GM18907 (cell line): ENCODE data around the gene MCOLN1.

Experiments used
- ATAC-seq: cut with Tn5 transposase; IDR thresholded peaks from one replicate; pipeline ENCODE4 v1.9.1; 2021; ENCODE audit warnings: mild to moderate bottlenecking, moderate library complexity; ENCODE audit not compliant: unreplicated experiment

The MCOLN1 gene

DNA sequence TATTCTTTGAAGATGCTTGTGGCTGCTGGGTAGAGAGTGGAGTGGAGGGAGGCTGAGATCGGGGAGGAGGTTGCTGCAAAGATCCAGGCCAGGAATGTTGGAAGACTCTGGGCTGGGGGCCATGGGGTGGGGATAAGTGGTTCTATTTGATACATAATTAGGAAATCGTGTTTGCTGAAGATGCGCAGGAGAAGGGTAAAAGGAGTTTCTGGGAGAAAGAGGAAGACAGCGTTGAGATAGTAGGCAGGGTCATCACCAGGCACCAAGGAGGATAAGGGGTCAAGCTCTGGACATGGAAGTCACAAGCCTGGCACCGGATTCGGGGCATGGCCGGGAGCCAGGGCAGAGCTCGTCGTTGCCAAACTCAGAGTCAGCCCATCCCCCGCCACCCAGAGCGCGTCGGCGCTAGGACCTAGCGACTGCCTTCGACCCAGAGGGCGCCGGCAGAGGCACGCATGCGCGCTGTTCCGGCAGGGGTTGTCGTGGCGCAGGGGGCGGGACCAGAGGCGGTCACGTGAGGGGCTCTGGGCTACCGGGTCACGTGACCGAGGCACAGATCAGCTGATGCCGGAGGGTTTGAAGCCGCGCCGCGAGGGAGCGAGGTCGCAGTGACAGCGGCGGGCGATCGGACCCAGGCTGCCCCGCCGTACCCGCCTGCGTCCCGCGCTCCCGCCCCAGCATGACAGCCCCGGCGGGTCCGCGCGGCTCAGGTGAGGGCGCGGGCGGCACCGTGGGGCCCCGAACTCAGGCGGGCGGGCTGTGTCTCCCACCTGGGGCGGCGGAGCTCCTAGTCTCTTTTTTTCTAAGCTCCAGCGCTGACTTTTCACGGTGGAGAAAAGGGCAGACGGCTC is at the start of gene MCOLN1:
MCOLN1 (plus strand) TSS at position 553 of the 851 bp plus-strand sequence; CDS start at position 680, 127 bp downstream.
- peak; percentile 77 for ATAC-seq

DNA sequence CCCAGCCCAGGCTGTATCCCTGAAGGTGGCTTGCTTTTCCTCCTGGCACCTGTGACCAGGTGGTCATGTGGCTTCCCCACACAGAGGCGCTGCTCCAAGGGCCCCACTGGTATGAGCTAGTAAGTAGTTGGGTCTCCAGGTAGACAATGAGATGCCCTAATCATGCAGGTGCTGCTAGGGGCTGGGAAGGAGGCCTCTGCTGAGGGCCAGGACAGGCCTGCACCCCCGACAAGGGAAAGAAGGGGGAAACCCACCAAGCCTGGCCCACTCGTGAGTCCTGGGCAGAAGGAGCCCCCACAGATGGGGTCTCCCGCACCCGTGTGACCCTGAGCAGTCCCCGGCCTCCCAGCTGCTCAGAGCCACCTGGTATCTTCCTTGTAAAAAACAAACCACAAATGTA is 46.8 kb upstream of the MCOLN1 start:
- ATAC-seq = no peak

DNA sequence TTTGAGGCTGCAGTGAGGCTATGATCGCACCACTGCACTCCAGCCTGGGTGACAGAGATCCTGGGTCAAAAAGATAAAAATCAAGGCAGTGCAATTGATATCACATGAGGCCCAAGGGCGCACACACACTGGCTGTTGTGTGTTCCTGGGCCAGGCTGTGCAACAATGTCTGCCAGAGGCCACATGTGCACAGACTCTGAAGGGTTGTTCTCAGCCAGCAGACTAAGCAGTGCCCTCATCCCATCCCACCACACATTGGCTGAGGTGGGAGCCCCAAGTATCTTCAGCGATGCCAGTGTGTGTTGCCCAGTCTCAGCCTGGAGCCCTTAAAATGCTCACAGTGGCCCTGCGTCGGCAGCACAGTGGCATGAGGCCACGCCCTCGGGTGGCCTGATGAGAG is 46.2 kb upstream of the MCOLN1 start:
- no peak for ATAC-seq

DNA sequence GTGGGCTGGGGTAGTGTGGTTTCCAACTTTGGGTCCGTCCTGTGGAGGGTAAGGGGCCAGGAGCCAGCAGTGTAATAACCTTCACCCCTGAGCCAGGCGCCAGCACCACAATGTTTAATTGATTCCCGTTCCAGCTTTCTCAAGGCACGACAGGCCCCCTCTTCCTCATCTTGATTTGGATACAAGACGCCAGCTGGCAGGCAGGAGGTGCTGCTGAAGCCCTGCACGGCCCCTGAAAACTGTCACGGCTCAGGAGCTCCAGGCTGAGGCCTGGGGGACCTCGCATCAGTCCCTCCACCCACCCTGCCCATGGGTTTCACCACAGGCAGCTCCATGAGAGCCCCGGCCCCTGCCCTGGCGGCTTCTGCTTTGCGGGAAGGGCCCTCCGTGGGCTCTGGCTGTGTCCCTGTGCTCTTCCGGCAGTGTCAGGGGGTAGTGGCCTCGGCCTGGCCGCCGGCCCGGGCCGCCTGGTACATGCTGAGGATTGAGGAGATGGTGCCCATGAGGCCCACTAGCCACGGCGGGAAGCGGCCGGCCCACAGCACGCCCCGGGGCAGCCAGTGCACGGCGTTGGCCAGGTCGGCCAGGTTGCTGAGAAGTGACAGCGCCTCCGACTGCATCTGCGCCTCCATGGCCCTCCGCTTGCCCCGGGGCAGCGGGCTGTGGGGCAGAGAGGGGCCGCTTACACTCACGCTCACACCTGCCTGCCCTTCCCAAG is 45.5 kb upstream of the MCOLN1 start:
- no peak for ATAC-seq

DNA sequence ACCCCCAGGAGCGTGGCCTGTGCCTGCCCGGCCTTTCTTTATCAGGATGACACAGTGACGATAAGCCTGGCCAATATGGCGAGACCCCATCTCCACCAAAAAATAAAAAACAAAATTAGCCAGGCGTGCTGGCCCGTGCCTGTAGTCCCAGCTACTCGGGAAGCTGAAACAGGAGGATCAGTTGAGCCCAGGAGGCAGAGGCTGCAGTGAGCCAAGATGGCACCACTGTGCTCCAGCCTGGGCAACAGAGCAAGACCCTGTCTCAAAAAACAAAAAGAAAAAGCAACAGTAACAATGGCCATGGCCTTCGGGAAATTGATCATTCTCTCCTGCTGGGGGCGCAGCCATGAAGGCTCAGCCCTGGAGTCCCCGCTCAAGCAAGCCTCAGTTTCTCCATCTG is 44.7 kb upstream of the MCOLN1 start:
- no peak for ATAC-seq

DNA sequence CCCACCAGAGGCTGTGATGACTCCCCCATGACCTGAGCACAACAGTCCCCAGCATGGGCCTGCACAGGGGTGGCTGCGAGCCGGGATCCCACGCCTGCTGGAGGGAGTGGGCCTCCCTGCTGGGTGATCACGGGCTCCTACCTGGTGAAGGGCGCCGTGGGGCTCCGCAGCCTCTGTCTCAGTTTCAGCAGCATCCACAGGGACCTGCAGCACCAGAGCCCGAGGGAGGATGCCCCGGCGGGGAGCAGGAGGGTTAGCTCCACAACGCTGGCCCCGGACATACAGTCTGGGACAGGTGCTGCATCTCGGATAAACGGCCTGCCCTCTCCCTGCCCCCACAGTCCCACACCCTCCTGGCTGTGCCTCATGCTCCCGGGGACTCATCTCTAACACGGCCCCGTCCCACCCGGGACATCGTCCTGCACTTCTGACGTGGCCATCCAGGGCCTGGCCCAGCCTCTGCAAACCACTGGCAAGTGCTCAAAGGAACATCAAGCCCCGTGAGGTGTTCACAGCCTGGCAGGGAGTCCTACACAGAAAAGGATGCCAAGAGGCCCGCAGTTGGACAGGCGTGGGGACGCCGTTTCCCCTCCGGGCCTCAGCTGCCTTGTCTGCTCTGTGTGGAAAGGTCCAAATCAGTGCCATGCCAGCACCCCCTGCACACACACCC is 44.1 kb upstream of the MCOLN1 start:
- ATAC-seq = no peak

DNA sequence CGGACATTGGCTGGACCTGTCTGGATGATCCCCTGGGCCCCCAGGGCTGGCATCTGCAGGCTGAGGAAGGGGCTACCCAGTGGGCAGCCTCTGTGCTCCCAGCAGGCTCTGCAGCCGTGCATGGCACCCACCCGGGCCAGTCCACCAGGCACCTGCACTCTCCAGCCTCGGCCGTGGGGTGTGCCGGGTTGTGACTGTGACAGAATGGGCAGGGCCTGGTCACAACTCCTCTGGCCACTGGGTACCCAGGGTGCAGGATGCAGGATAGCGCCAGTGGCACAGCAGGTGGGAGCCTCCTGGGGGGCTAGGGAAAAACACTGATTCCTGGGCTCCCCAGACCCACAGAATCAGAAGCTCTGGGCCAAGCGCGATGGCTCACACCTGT is 43.6 kb upstream of the MCOLN1 start:
- no peak for ATAC-seq

DNA sequence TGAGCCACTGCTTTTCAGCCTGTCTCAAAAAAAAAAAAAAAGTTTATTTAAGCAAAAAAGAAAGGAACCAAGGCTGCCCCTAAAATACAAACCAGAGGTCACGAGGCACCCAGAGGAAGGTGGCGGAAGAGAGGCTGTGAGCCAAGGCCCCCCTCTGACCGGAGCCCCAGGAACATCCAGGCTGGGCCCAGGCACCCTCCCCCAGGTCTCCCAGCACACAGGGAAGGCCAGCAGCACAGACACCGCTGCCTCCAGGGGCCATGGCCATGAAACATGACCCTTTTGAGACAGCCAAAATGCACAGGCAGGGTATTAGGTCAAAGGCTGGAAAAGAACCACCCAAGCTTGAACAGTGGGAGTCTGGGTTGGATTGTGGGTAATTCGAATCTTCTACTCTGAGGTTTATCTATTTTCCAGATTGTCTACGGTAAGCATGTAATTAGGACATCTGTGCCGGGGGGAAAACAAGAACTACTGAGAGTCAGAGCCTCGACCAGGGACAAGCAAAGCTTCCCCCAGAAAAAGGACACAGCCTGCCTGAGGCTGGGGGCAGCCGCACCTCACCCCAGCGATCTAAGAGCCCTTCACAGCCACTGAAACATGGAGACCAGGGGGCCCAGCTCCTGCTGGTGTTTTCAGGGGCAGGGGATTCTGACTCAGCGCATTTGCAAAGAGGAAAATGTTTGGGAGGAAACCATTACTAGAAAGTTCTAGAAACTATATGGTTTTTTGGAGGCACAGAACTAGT is 42.0 kb upstream of the MCOLN1 start:
- no peak for ATAC-seq

DNA sequence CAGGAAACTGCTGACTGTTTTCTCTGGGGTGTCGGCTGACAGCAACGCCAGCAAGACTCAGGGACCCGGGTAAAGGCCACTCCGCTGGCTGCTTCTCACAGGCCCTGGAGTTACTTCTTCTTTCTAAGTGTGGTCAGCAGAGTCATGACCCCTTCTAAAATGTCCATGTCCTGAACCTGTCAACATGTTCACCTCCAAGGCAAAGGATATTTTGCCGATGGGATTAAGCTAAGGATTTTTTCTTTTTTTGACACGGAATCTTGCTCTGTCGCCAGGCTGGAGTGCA is 41.5 kb upstream of the MCOLN1 start:
- no peak for ATAC-seq

DNA sequence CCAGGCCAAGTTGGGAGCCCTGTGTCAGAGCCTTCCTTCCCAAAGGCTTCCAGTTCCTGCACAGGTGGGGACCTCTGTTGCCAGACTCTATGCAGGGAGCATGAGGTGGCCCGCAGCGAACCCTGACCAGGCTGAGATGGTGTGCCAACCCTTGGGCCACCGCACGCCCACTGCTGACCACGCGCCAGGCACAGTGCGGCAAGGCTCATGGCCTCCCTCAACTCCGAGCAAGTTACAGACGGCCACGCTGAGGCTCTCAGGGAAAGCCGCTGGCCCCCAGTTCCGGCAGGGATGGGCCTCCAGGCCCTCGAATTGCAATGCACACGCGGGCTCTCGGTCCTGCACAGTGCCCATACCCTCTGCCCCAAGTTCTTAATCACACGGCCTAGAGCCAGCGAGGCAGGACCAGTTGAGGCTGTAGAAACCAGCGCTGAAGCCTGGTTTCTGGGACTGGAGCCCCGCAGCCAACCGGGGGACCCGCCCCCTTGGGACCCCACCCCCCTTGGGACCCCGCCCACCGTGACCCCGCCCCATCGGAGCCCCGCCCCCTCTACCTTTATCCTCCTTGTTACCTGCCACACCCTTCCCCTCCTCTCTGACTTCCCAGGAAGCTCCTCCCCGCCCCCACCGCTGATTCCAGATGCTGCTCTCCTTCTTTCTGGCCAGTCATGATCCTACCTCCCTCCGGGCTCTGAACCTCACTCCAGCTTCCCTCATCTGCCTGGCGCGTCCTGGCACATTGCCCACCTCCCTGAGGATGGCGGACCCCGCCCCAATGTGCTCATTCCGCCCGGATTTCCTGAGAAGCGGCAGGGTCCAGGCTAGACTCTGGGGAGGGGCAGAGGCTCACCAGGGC is 39.6 kb upstream of the MCOLN1 start:
- no peak for ATAC-seq

DNA sequence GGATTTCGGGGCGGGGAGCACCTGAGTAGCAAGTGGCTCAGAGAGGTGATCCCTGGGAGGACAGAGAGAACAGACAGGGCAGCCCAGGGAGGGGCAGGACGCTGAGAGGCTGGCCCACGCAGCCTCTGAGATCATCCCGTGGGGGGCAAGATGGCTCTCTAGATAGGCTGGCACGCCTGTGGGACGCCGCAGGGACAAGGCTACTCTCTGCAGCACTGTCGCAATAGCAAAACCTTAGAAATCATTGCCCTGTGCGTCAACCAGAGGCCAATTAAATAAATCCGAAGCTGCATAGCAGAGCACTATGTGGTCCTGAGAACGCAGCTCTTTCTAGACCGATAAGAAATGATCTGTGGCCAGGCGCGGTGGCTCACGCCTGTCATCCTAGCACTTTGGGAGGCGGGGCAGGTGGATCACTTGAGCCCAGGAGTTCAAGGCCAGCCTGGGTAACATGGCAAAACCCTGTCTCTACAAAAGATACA is 38.7 kb upstream of the MCOLN1 start:
- no peak for ATAC-seq

DNA sequence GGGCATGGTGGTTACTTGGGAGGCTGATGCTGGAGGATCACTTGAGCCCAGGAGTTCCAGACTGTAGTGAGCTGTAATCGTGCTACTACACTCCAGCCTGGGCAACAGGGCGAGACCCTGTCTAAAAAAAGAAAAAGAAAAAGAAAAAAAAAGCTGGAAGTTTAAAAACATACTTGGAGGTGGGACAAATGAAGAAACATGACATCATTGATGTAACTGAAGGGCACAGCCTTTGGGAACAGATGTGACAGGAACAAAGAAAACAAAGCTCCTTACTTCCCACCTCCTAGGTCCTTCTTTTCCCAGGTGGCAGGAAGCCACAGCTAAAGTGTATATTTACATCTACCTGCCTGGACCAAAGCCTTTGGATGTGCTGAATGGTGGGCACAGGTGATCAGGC is 35.5 kb upstream of the MCOLN1 start:
- no peak for ATAC-seq

DNA sequence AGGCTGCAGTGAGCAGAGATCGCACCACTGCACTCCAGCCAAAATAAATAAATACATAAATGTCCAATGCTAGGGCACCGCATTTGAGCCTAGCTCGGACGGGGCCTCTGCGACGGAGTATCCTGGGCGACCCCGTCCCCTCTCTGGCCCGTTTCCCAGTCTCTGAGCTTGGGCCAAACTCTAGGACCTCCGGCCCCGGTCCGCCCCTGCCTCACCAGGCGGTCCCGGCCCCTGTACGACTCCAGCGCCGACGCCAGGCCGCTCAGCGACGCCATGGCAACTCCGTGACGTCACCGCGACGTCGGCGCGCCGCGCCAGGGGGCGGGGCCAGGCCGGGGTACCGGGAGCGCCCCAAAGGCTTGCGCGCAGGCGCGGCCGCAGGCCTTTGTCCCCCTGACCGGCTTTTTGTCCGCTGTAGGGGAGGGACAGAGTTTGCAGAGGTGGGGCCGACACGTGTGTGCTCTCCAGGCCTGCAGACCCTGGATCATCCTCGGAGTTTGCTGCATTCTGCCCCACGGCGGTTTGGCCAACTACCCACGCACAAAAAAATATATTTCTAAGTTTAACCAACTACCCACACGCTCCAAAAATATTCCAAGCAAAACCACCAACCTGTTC is 33.6 kb upstream of the MCOLN1 start, which contains the start of gene PEX11G:
PEX11G (minus strand) TSS at position 300 of the 618 bp plus-strand sequence; CDS start at position 275, 25 bp downstream.
- ATAC-seq = peak; percentile 73

DNA sequence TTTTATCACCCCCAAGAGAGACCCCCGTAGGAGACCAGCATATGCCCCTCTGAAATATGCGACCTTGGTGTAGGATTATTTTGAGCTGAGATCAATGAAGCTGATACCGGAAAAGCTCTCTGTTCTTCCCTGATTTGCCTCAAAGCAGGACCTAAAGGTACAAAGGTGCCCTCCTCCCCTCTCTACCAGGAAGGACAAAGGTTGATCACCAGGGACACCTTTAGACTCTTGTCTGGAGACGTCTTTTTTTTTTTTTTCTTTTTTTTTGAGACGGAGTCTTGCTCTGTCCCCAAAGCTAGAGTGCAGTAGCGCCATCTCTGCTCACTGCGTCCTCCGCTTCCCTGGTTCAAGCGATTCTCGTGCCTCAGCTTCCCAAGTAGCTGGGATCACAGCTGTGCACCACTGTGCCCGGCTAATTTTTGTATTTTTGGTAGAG is 32.8 kb upstream of the MCOLN1 start:
- no peak for ATAC-seq

DNA sequence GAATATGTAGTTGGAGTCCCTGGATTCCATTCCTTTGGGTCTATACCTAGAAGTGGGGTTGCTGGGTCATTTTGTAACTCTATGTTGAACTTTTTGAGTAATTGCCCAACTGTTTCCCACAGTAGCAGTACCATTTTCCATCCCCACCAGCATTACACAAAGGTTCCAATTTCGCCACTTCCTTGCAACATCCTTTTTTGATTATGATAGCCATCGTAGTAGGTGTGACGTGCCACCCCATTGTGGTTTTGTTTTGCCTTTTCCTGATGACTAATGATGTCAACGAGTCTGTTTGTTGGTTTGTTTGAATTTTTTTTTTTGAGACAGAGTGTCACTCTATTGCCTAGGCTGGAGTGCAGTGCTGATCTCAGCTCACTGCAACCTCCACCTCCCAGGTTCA is 30.3 kb upstream of the MCOLN1 start:
- ATAC-seq = no peak

DNA sequence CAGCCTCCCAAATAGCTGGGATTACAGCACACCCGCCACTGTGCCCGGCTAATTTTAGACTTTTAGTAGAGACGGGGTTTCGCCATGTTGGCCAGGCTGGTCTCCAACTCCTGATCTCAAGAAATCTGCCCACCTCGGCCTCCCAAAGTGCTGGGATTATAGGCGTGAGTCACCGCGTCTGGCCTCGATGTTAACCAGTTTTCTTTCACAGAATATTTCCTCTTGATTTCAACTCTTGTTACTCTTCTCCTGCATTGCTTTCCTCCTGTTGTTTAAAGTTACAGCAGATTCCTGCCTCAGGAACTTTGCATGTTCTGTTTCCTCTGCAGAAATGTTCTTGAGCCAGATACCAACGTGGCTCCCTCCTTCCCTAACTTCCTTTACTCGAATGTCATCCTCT is 29.9 kb upstream of the MCOLN1 start:
- no peak for ATAC-seq

DNA sequence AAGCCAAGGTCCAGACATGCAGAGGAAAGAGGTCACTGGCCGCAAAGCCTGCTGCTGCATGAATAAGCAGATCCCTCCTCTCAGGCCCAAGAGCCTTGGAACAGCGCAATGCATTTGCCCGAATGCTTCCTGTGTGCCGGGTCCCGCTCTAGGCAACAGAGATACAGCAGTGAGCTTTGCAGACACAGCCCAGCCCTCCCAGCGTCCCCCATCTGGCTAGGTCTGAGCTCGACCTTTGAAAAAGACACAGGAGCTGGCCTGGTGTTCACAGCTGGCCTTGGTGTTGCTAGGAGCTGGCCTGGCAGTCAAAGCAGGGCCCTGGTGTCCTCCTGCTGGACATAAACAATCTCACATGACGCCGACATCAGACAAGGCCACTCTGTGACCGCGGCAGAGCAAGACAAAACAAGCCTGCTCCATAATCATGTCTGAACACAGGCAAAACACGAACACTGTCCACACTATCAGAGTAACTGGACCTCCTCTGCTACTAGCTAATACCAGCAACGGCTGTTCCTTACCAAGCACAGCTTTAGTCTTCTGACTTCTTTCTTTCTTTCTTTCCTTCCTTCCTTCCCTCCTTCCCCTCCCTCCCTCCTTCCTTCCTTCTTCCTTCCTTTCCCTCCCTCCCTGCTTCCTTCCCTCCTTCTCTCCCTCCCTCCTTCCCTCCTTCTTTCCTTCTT is 27.9 kb upstream of the MCOLN1 start:
- ATAC-seq = no peak

DNA sequence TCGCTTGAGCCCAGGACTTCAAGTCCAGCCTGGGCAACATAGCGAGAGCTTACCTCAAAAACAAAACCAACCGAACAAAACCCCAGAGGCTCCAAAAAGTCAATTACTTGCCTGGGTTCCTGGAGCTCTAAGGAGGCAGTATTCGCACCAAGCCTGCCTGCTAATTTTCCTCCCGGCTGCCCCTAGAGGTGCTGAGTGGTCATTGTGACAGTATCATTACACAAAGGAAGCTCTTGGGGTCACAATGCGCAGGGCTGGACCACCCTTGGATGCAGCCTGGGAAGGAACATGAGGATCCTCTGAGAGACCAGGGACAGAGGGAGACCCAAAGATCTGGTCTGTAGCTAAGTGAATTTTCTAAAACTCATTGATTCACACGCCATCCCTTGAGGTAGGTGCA is 25.1 kb upstream of the MCOLN1 start:
- ATAC-seq = no peak

DNA sequence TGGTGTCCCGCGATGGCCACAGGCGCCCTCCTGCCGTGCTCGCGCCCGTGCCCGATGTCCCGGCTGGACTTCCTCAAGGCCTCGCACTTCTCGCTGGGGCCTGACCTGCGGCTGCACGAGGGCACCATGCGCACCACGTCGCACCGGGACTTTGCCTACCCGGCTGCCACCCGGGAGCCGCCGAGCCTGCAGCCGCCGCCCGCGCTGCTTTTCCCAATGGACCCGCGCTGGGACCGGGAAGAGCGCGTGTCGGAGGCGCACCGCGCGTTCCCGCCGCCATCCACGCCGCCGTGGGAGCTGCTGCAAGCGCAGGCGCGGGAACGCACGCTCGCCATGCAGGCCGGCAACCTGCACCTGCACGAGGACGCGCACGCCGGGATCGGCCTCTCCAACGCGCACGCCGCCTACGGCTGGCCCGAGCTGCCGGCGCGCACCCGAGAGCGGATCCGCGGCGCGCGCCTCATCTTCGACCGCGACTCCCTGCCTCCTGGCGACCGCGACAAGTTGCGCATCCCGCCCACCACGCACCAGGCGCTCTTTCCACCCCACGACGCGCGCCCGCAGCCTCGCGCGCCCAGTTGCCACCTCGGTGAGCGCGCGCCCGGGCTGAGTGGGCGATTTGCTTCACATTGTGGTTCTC is 21.5 kb upstream of the MCOLN1 start:
- ATAC-seq = no peak
